ENCODE results near the gene APOBEC4. TPM values are rescaled to one million over a fixed set of nuclear protein-coding genes. Genes with fewer than 3 reads are reported as not detected.
"Not testable (repeated sequence)": the region's sequence is repeated elsewhere in the genome, so short reads cannot be mapped to it uniquely, and the experiment has no call there.

APOBEC4 gene
- polyA plus RNA-seq, 1 donor, result not detected

- peak; percentile 34 for DNase-seq
Measured at GRCh38 chr1:183633676-183634343, 19.3 kb downstream of the APOBEC4 start.

- DNase-seq, result no peak
Measured at GRCh38 chr1:183632964-183633363, 20.2 kb downstream of the APOBEC4 start.

GRCh38 chr1:183632114-183632513, 21.0 kb downstream of the APOBEC4 start:
- no peak for DNase-seq

- no peak for DNase-seq
Measured at GRCh38 chr1:183630748-183631147, 22.4 kb downstream of the APOBEC4 start.

GRCh38 chr1:183628537-183628936, 24.6 kb downstream of the APOBEC4 start:
- no peak for DNase-seq

- not testable (repeated sequence) for DNase-seq
Measured at GRCh38 chr1:183626236-183626635, 26.9 kb downstream of the APOBEC4 start.

GRCh38 chr1:183622884-183623785, 30.0 kb downstream of the APOBEC4 start:
- peak; percentile 65 for DNase-seq

GRCh38 chr1:183622013-183622412, 31.1 kb downstream of the APOBEC4 start:
- no peak for DNase-seq

GRCh38 chr1:183620311-183620710, 32.8 kb downstream of the APOBEC4 start:
- DNase-seq, result no peak

GRCh38 chr1:183619781-183620180, 33.3 kb downstream of the APOBEC4 start:
- no peak for DNase-seq

- DNase-seq, result not testable (repeated sequence)
Measured at GRCh38 chr1:183618202-183618601, 34.9 kb downstream of the APOBEC4 start.

GRCh38 chr1:183612975-183613374, 40.1 kb downstream of the APOBEC4 start:
- DNase-seq, result not testable (repeated sequence)

- DNase-seq, result no peak
Measured at GRCh38 chr1:183612407-183612806, 40.7 kb downstream of the APOBEC4 start.

GRCh38 chr1:183611021-183611420, 42.1 kb downstream of the APOBEC4 start:
- DNase-seq, result no peak

- DNase-seq, result no peak
Measured at GRCh38 chr1:183609759-183610452, 43.2 kb downstream of the APOBEC4 start.

- peak; percentile 36 for DNase-seq
Measured at GRCh38 chr1:183609313-183609712, 43.8 kb downstream of the APOBEC4 start.

GRCh38 chr1:183607322-183607980, 45.7 kb downstream of the APOBEC4 start:
- no peak for DNase-seq

- no peak for DNase-seq
Measured at GRCh38 chr1:183605904-183606303, 47.2 kb downstream of the APOBEC4 start.

- DNase-seq, result no peak
Measured at GRCh38 chr1:183604815-183605214, 48.3 kb downstream of the APOBEC4 start.

- peak; percentile 15 for DNase-seq
Measured at GRCh38 chr1:183604038-183604808, 48.9 kb downstream of the APOBEC4 start.

- DNase-seq, result no peak
Measured at GRCh38 chr1:183602510-183602909, 50.6 kb downstream of the APOBEC4 start.

- DNase-seq, result no peak
Measured at GRCh38 chr1:183600634-183601033, 52.5 kb downstream of the APOBEC4 start.

Data from hindlimb muscle (tissue), 1 donor.